IMR-90 (cell line): Measurements from ENCODE around the gene SDC3.

Experiments
- BHLHE40 ChIP-seq: fragments of 150-350 bp; IDR thresholded peaks from 2 replicates; pipeline ENCODE4 v1.6.1; 2016; ENCODE audit warnings: mild to moderate bottlenecking, low read depth, low read length
- CEBPB ChIP-seq: IDR thresholded peaks from 2 replicates; pipeline ENCODE4 v1.6.1; 2012; ENCODE audit warnings: low read depth, low read length, improper control_type of control experiment
- CTCF ChIP-seq: conservative IDR thresholded peaks from 2 replicates; pipeline ENCODE4 v1.5.1; 2012; ENCODE audit warnings: mild to moderate bottlenecking, low read depth, low read length, improper control_type of control experiment
- ELK1 ChIP-seq: fragments of 150-350 bp; IDR thresholded peaks from 2 replicates; pipeline ENCODE4 v1.6.1; 2016; ENCODE audit warnings: low read depth, mild to moderate bottlenecking, low read length, moderate library complexity, borderline replicate concordance
- MXI1 ChIP-seq: IDR thresholded peaks from 2 replicates; pipeline ENCODE4 v1.6.1; 2012; ENCODE audit warnings: low read depth, mild to moderate bottlenecking, low read length, moderate library complexity, borderline replicate concordance
- NFE2L2 ChIP-seq: fragments of 150-350 bp; IDR thresholded peaks from 2 replicates; pipeline ENCODE4 v1.6.1; 2016; ENCODE audit warnings: low read depth, mild to moderate bottlenecking, low read length
- POLR2A ChIP-seq: IDR thresholded peaks from 2 replicates; pipeline ENCODE4 v1.6.1; 2012; ENCODE audit warnings: mild to moderate bottlenecking, low read depth, low read length
- RAD21 ChIP-seq: IDR thresholded peaks from 2 replicates; pipeline ENCODE4 v1.6.1; 2012; ENCODE audit warnings: low read length, improper control_type of control experiment
- RCOR1 ChIP-seq: IDR thresholded peaks from 2 replicates; pipeline ENCODE4 v1.6.1; 2012; ENCODE audit warnings: mild to moderate bottlenecking, low read length, improper control_type of control experiment; ENCODE audit not compliant: insufficient replicate concordance
- SMC3 ChIP-seq: fragments of 150-350 bp; IDR thresholded peaks from 2 replicates; pipeline ENCODE4 v1.6.1; 2016; ENCODE audit warnings: low read depth, mild to moderate bottlenecking, antibody characterized with exemption, low read length, moderate library complexity
- USF2 ChIP-seq: fragments of 150-350 bp; IDR thresholded peaks from 2 replicates; pipeline ENCODE4 v1.6.1; 2017; ENCODE audit warnings: mild to moderate bottlenecking, antibody characterized with exemption, low read length, low read depth

- TF ChIP-seq ELK1 (no peak), CTCF (no peak), POLR2A (no peak), CEBPB (peak; percentile 67), USF2 (no peak), RCOR1 (no peak), BHLHE40 (no peak), RAD21 (no peak), NFE2L2 (no peak), SMC3 (no peak), MXI1 (no peak)
These were observed 15.9 kb downstream of the SDC3 start for GRCh38 chr1:30892671-30893073.
